ENCODE measurements around the gene SP140. TPM values are rescaled to one million over a fixed set of nuclear protein-coding genes. Genes with fewer than 3 reads are reported as not detected.
"Not testable (repeated sequence)": the region's sequence is repeated elsewhere in the genome, so short reads cannot be mapped to it uniquely, and the experiment has no call there.

Gene SP140
- total RNA-seq, 8 experiments from 2014 or later = 0.38 to 1.4 (median 0.76) TPM; not detected in 1

- Histone ChIP-seq H3K4me1 (replicated peaks in 1 of 2) (no peaks in the 10 kb centered on the region), H3K4me3 (no peak overlapping the region), H3K27ac (no peak overlapping the region)
- in situ Hi-C loops (cut with MboI; ENCODE audit: low pct_unique_long_range_greater_than_20kb in 2 of 9, low sequenced_read_pairs in 9 of 9, unreplicated experiment in 9 of 9) = loop anchor here in 1 of 9 experiments (25.0 kb wide), 2 partner anchors 178 to 403 kb away; no protein-coding TSS in a partner anchor
- no peak for ATAC-seq (replicated peaks in 6 of 8)
- WGBS, 10 experiments = 67 to 80% (median 72%) methylated on average over 1 of the region's 1 CpG; no CpG with 5 or more reads in 4 of the 10 experiments
Measured at GRCh38 chr2:230209422-230210051, 16.0 kb upstream of the SP140 start.

- in situ Hi-C loops (cut with MboI; ENCODE audit: low pct_unique_long_range_greater_than_20kb in 2 of 9, low sequenced_read_pairs in 9 of 9, unreplicated experiment in 9 of 9) = loop anchor here in 1 of 9 experiments (25.0 kb wide), 2 partner anchors 171 to 396 kb away; no protein-coding TSS in a partner anchor
- no peak overlapping the region for H3K27ac ChIP-seq
- ATAC-seq (replicated peaks in 6 of 8) = no peak
- no peaks in the 10 kb centered on the region for H3K4me1 ChIP-seq (replicated peaks in 1 of 2)
- WGBS, 10 experiments = 80 to 100% (median 86%) methylated on average over 1 of the region's 1 CpG; no CpG with 5 or more reads in 7 of the 10 experiments
- H3K4me3 ChIP-seq = no peak overlapping the region
Measured at GRCh38 chr2:230216489-230216888, 9.0 kb upstream of the SP140 start.

- 60 to 100% (median 90%) methylated on average over 1 to 2 of the region's 3 CpGs; no CpG with 5 or more reads in 1 of the 10 experiments for WGBS, 10 experiments
- in situ Hi-C loops (cut with MboI; ENCODE audit: low pct_unique_long_range_greater_than_20kb in 2 of 9, low sequenced_read_pairs in 9 of 9, unreplicated experiment in 9 of 9) = loop anchor here in 1 of 9 experiments (25.0 kb wide), 2 partner anchors 170 to 395 kb away; no protein-coding TSS in a partner anchor
- no peak for ATAC-seq (replicated peaks in 6 of 8)
- Histone ChIP-seq H3K4me1 (replicated peaks in 1 of 2) (no peaks in the 10 kb centered on the region), H3K27ac (no peak overlapping the region), H3K4me3 (no peak overlapping the region)
Measured at GRCh38 chr2:230217424-230217823, 8.1 kb upstream of the SP140 start.

GRCh38 chr2:230218421-230218820, 7.1 kb upstream of the SP140 start:
- Histone ChIP-seq H3K4me1 (replicated peaks in 1 of 2) (no peaks in the 10 kb centered on the region), H3K4me3 (no peak overlapping the region), H3K27ac (no peak overlapping the region)
- in situ Hi-C loops (cut with MboI; ENCODE audit: low pct_unique_long_range_greater_than_20kb in 2 of 9, low sequenced_read_pairs in 9 of 9, unreplicated experiment in 9 of 9) = loop anchor here in 1 of 9 experiments (25.0 kb wide), 2 partner anchors 169 to 394 kb away; no protein-coding TSS in a partner anchor
- no peak for ATAC-seq (replicated peaks in 6 of 8)
- WGBS, 10 experiments = 0 to 100% (median 68%) methylated on average over 1 to 2 of the region's 2 CpGs

- in situ Hi-C loops (cut with MboI; ENCODE audit: low pct_unique_long_range_greater_than_20kb in 2 of 9, low sequenced_read_pairs in 9 of 9, unreplicated experiment in 9 of 9) = loop anchor here in 1 of 9 experiments (25.0 kb wide), 2 partner anchors 168 to 393 kb away; no protein-coding TSS in a partner anchor
- H3K27ac ChIP-seq = no peak within 1 kb of the TSS
- peak in 7 of 8 experiments; percentile 16 to 93 (median 45) for ATAC-seq (replicated peaks in 6 of 8)
- H3K4me3 ChIP-seq = peak within 1 kb of the TSS; percentile 8 to 26 (median 10)
- WGBS, 10 experiments = 0 to 50% (median 3%) methylated on average over 1 to 10 of the region's 19 CpGs; no CpG with 5 or more reads in 1 of the 10 experiments
- no peaks in the 10 kb centered on the region for H3K4me1 ChIP-seq (replicated peaks in 1 of 2)
Measured at GRCh38 chr2:230219419-230220331, 5.9 kb upstream of the SP140 start, which contains the start of gene SP110. Gene SP110 (minus strand): TSS chr2:230219984. CDS start chr2:230216927, 3,057 bp downstream.

GRCh38 chr2:230220347-230220969, 5.1 kb upstream of the SP140 start:
- Histone ChIP-seq H3K27ac (no peak overlapping the region), H3K4me3 (peak overlapping the region in 2 of 5 donors; percentile 26), H3K4me1 (replicated peaks in 1 of 2) (no peaks in the 10 kb centered on the region)
- in situ Hi-C loops (cut with MboI; ENCODE audit: low pct_unique_long_range_greater_than_20kb in 2 of 9, low sequenced_read_pairs in 9 of 9, unreplicated experiment in 9 of 9) = loop anchor here in 1 of 9 experiments (25.0 kb wide), 2 partner anchors 167 to 392 kb away; no protein-coding TSS in a partner anchor
- WGBS, 10 experiments = 80 to 100% (median 100%) methylated on average over 1 of the region's 1 CpG; no CpG with 5 or more reads in 7 of the 10 experiments
- ATAC-seq (replicated peaks in 6 of 8) = no peak

GRCh38 chr2:230221493-230221892, 4.0 kb upstream of the SP140 start:
- no peak overlapping the region for H3K4me3 ChIP-seq
- WGBS, 10 experiments = 60 to 100% (median 98%) methylated on average over 1 to 4 of the region's 4 CpGs; no CpG with 5 or more reads in 4 of the 10 experiments
- in situ Hi-C loops (cut with MboI; ENCODE audit: low pct_unique_long_range_greater_than_20kb in 2 of 9, low sequenced_read_pairs in 9 of 9, unreplicated experiment in 9 of 9) = loop anchor here in 1 of 9 experiments (25.0 kb wide), 2 partner anchors 166 to 391 kb away; no protein-coding TSS in a partner anchor
- H3K4me1 ChIP-seq (replicated peaks in 1 of 2) = no peaks in the 10 kb centered on the region
- ATAC-seq (replicated peaks in 6 of 8) = no peak
- H3K27ac ChIP-seq = no peak overlapping the region

GRCh38 chr2:230222829-230223228, 2.7 kb upstream of the SP140 start:
- in situ Hi-C loops (cut with MboI; ENCODE audit: low pct_unique_long_range_greater_than_20kb in 2 of 9, low sequenced_read_pairs in 9 of 9, unreplicated experiment in 9 of 9) = loop anchor here in 1 of 9 experiments (25.0 kb wide), 2 partner anchors 164 to 389 kb away; no protein-coding TSS in a partner anchor
- H3K4me1 ChIP-seq (replicated peaks in 1 of 2); H3K27ac ChIP-seq; H3K4me3 ChIP-seq; ATAC-seq (replicated peaks in 6 of 8): not testable (repeated sequence)
- 40 to 100% (median 98%) methylated on average over 1 to 3 of the region's 4 CpGs; no CpG with 5 or more reads in 4 of the 10 experiments for WGBS, 10 experiments

- Histone ChIP-seq H3K4me3 (no peak overlapping the region), H3K4me1 (replicated peaks in 1 of 2) (no peaks in the 10 kb centered on the region), H3K27ac (no peak overlapping the region)
- ATAC-seq (replicated peaks in 6 of 8) = peak in 3 of 8 experiments; percentile 20 to 28 (median 27)
- in situ Hi-C loops (cut with MboI; ENCODE audit: low pct_unique_long_range_greater_than_20kb in 2 of 9, low sequenced_read_pairs in 9 of 9, unreplicated experiment in 9 of 9) = loop anchor here in 1 of 9 experiments (25.0 kb wide), 2 partner anchors 163 to 388 kb away; no protein-coding TSS in a partner anchor
Measured at GRCh38 chr2:230224458-230224857, 1.1 kb upstream of the SP140 start.

GRCh38 chr2:230226051-230226551, 565 bp downstream of the SP140 start:
- 60 to 100% (median 95%) methylated on average over 1 to 3 of the region's 4 CpGs; no CpG with 5 or more reads in 2 of the 10 experiments for WGBS, 10 experiments
- Histone ChIP-seq H3K4me3 (no peak overlapping the region), H3K27ac (no peak overlapping the region), H3K4me1 (replicated peaks in 1 of 2) (no peaks in the 10 kb centered on the region)
- in situ Hi-C loops (cut with MboI; ENCODE audit: low pct_unique_long_range_greater_than_20kb in 2 of 9, low sequenced_read_pairs in 9 of 9, unreplicated experiment in 9 of 9) = no loop called here
- ATAC-seq (replicated peaks in 6 of 8) = no peak

GRCh38 chr2:230227216-230227615, 1.7 kb downstream of the SP140 start:
- no peaks in the 10 kb centered on the region for H3K4me1 ChIP-seq (replicated peaks in 1 of 2)
- H3K4me3 ChIP-seq = no peak overlapping the region
- ATAC-seq (replicated peaks in 6 of 8) = no peak
- H3K27ac ChIP-seq = no peak overlapping the region
- WGBS, 10 experiments = 73 to 100% (median 94%) methylated on average over 1 to 3 of the region's 3 CpGs; no CpG with 5 or more reads in 2 of the 10 experiments
- in situ Hi-C loops (cut with MboI; ENCODE audit: low pct_unique_long_range_greater_than_20kb in 2 of 9, low sequenced_read_pairs in 9 of 9, unreplicated experiment in 9 of 9) = no loop called here

GRCh38 chr2:230230087-230230486, 4.6 kb downstream of the SP140 start:
- no peak for ATAC-seq (replicated peaks in 6 of 8)
- Histone ChIP-seq H3K4me1 (replicated peaks in 1 of 2) (no peaks in the 10 kb centered on the region), H3K4me3 (no peak overlapping the region), H3K27ac (no peak overlapping the region)
- in situ Hi-C loops (cut with MboI; ENCODE audit: low pct_unique_long_range_greater_than_20kb in 2 of 9, low sequenced_read_pairs in 9 of 9, unreplicated experiment in 9 of 9) = no loop called here
- 50 to 100% (median 96%) methylated on average over 1 to 3 of the region's 3 CpGs; no CpG with 5 or more reads in 1 of the 10 experiments for WGBS, 10 experiments

All from motor neuron (in vitro differentiated cells).